Breast epithelium (tissue), 4 donors: Measurements from ENCODE around the gene HBA1. TPM values are rescaled to one million over a fixed set of nuclear protein-coding genes. Genes with fewer than 3 reads are reported as not detected.
"Not testable (repeated sequence)": the region's sequence is repeated elsewhere in the genome, so short reads cannot be mapped to it uniquely, and the experiment has no call there.

Experiments
- DNase-seq, 2 donors: peaks; one replicate each; pipeline ENCODE4 v3.0.0-alpha.2; 2019; ENCODE audit warnings: low spot score in 2 of 2
- H3K27ac ChIP-seq, 2 donors: fragments of 200-600 bp; sonication (generic) in 1 of 2; one replicate each; pipeline ENCODE4 v1.5.1; 2016 to 2019; ENCODE audit warnings: mild to moderate bottlenecking in 1 of 2
- H3K27me3 ChIP-seq, 2 donors: fragments of 200-600 bp; sonication (generic) in 1 of 2; one replicate each; pipeline versions ENCODE4 v1.5.1 to v1.6.0; 2017 to 2019; ENCODE audit warnings: control low read depth in 1 of 2, mild to moderate bottlenecking in 1 of 2
- H3K36me3 ChIP-seq: fragments of 200-600 bp; one replicate; pipeline ENCODE4 v1.5.1; 2019
- H3K4me1 ChIP-seq, 2 donors: fragments of 200-600 bp; sonication (generic); one replicate each; pipeline ENCODE4 v1.5.1; 2016 to 2019; ENCODE audit warnings: control low read depth in 1 of 2
- H3K4me3 ChIP-seq, 3 donors: fragments of 200-600 bp; sonication (generic); 1 replicate in 2 of 3; 2 replicates in 1 of 3; pipeline ENCODE4 v1.5.1; 2016 to 2019; ENCODE audit warnings: mild to moderate bottlenecking in 3 of 3, moderate library complexity in 2 of 3
- H3K9me3 ChIP-seq, 2 donors: fragments of 200-600 bp; sonication (generic) in 1 of 2; one replicate each; pipeline ENCODE4 v1.5.1; 2016 to 2019; ENCODE audit warnings: control low read depth in 1 of 2
- POLR2A ChIP-seq: fragments of 450-650 bp; IDR thresholded peaks from one replicate; pipeline ENCODE4 v1.6.1; 2016; ENCODE audit warnings: antibody characterized with exemption, mild to moderate bottlenecking, moderate library complexity
- POLR2AphosphoS5 ChIP-seq, 3 donors: sonication (generic); formaldehyde crosslinking; IDR thresholded peaks; one replicate each; pipeline ENCODE4 v1.6.1; 2017; ENCODE audit warnings: antibody characterized with exemption in 3 of 3
- intact Hi-C: fragments of 100-400 bp; cut with DNase I; formaldehyde crosslinking; loops from one replicate; pipeline ENCODE4 v1.15.1; 2023; ENCODE audit warnings: low total_unique reads
- total RNA-seq, 3 donors: library from RNA; depleted of rRNA; stranded (reverse); fragments of >200 nt; gene quantifications; one replicate each; pipeline ENCODE4 v1.1.0, GENCODE V29; 2016
- TF ChIP-seq, protein P1 (sequence below), 3 donors: fragments of 450-650 bp; IDR thresholded peaks; one replicate each; pipeline ENCODE4 v1.5.1; 2016 to 2017; ENCODE audit warnings: antibody characterized with exemption in 3 of 3, mild to moderate bottlenecking in 3 of 3, moderate library complexity in 3 of 3

The HBA1 gene
- total RNA-seq, 3 donors from 2014 or later, result 5.6 to 15.2 (median 10.4) TPM

DNA sequence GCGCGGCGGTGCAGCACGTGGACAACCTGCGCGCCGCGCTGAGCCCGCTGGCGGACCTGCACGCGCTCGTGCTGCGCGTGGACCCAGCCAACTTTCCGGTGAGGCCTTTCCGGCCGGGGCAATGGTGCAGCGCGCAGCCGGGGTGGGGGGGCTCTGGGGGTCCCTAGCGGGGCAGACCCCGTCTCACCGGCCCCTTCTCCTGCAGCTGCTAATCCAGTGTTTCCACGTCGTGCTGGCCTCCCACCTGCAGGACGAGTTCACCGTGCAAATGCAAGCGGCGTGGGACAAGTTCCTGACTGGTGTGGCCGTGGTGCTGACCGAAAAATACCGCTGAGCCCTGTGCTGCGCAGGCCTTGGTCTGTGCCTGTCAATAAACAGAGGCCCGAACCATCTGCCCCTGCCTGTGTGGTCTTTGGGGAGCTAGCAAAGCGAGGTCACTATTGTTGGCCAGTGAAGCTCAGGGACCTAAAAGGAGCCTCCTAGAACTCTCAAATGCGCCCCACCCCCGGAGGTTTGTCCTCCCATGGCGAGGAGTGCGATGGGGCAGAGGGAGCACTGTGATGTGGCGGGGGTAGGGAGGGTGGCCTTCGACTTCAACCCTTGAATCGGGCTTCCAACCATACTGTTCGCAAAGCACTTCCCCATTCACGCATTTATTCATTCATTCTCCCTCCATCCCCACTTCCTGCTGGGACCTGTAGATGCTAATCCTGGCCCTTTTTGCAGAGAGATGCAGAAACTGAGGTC is 9.9 kb upstream of the HBA1 start:
- Histone ChIP-seq H3K27me3 (peaks cover 22 to 60% of the 10 kb centered on the region in 2 donors), H3K4me3 (peak overlapping the region in 1 of 3 donors; percentile 64), H3K9me3 (no peaks in the 10 kb centered on the region), H3K36me3 (no peaks in the 10 kb centered on the region), H3K4me1 (peaks cover 6 to 8% of the 10 kb centered on the region in 2 donors), H3K27ac (no peak overlapping the region)
- TF ChIP-seq POLR2A (no peak), POLR2AphosphoS5 (IDR thresholded peaks at IDR 0.05) (no peak)
- TF ChIP-seq, protein P1, sequence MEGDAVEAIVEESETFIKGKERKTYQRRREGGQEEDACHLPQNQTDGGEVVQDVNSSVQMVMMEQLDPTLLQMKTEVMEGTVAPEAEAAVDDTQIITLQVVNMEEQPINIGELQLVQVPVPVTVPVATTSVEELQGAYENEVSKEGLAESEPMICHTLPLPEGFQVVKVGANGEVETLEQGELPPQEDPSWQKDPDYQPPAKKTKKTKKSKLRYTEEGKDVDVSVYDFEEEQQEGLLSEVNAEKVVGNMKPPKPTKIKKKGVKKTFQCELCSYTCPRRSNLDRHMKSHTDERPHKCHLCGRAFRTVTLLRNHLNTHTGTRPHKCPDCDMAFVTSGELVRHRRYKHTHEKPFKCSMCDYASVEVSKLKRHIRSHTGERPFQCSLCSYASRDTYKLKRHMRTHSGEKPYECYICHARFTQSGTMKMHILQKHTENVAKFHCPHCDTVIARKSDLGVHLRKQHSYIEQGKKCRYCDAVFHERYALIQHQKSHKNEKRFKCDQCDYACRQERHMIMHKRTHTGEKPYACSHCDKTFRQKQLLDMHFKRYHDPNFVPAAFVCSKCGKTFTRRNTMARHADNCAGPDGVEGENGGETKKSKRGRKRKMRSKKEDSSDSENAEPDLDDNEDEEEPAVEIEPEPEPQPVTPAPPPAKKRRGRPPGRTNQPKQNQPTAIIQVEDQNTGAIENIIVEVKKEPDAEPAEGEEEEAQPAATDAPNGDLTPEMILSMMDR (IDR thresholded peaks at IDR 0.05), result no peak
- intact Hi-C loops, result no loop called here
- DNase-seq, result no peak

DNA sequence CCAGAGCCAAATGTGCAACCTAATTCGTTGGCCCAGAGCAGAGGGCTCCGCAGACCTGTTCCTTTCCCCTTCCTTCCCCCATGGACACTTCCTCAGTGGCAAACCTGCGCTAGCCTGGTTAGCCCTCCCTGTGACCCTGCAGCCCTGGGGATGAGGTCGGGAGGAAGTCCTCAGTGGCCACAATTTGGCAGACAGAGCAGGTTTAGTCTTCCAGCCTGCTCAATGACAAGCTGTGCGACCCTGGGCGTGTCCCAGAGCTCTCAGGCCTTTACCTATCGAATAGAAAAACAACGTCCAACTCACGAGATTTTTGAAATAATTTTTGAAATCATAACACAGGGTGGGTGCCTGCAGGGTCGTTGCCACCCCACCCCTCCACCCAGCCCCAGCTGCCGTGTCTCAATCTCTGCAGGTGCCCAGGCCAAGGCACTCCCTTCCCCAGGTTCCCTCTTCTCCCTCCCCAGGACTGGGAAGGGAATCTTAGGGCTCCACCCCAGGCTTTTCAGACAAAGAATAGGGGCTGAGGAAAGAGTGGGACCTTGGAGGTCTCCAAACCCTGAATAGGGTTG is 9.3 kb upstream of the HBA1 start:
- Histone ChIP-seq H3K4me3 (no peak overlapping the region), H3K27me3 (peaks cover 22 to 63% of the 10 kb centered on the region in 2 donors), H3K9me3 (no peaks in the 10 kb centered on the region), H3K4me1 (peaks cover 6 to 8% of the 10 kb centered on the region in 2 donors), H3K36me3 (no peaks in the 10 kb centered on the region), H3K27ac (no peak overlapping the region)
- DNase-seq, result no peak
- intact Hi-C loops, result no loop called here
- TF ChIP-seq POLR2A (no peak), POLR2AphosphoS5 (IDR thresholded peaks at IDR 0.05) (no peak)
- TF ChIP-seq, protein P1 (IDR thresholded peaks at IDR 0.05), result no peak

DNA sequence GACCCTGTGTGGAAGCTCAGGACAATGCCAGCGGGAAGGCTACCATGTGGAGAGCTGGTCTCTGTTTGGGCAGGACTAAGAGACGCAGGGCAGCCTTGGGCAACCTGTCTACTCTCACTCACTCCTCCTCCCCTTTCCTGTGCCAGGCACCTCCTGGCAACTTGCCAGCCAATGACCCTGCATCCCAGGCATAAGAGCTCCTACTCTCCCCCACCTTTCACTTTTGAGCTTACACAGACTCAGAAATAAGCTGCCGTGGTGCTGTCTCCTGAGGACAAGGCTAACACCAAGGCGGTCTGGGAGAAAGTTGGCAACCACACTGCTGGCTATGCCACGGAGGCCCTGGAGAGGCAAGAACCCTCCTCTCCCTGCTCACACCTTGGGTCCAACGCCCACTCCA is 8.1 kb upstream of the HBA1 start:
- H3K4me1 ChIP-seq, result peaks cover 6 to 8% of the 10 kb centered on the region in 2 donors
- H3K9me3 ChIP-seq, result no peaks in the 10 kb centered on the region
- no peaks in the 10 kb centered on the region for H3K36me3 ChIP-seq
- TF ChIP-seq, protein P1 (IDR thresholded peaks at IDR 0.05), result no peak
- no peak for TF ChIP-seq POLR2A
- no peak for TF ChIP-seq POLR2AphosphoS5 (IDR thresholded peaks at IDR 0.05)
- no peak overlapping the region for H3K4me3 ChIP-seq
- DNase-seq, result no peak
- no peak overlapping the region for H3K27ac ChIP-seq
- H3K27me3 ChIP-seq, result peaks cover 22 to 66% of the 10 kb centered on the region in 2 donors
- intact Hi-C loops, result no loop called here

DNA sequence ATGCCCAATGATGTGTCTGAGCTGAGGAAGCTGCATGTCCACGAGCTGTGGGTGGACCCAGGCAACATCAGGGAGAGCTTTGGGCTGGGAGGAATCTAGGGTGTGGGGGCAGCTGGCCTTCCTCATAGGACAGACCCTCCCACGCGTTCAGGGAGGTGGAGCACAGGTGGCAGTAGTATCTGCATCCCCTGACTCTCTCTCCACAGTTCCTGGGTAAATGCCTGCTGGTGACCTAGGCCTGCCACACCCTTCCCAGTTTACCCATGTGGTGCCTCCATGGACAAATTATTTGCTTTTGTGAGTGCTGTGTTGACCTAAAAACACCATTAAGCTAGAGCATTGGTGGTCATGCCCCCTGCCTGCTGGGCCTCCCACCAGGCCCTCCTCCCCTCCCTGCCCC is 7.5 kb upstream of the HBA1 start:
- peaks cover 22 to 68% of the 10 kb centered on the region in 2 donors for H3K27me3 ChIP-seq
- H3K4me1 ChIP-seq, result peaks cover 6 to 8% of the 10 kb centered on the region in 2 donors
- H3K27ac ChIP-seq, result no peak overlapping the region
- H3K36me3 ChIP-seq, result no peaks in the 10 kb centered on the region
- intact Hi-C loops, result no loop called here
- TF ChIP-seq POLR2AphosphoS5 (IDR thresholded peaks at IDR 0.05) (no peak), POLR2A (no peak)
- TF ChIP-seq, protein P1 (IDR thresholded peaks at IDR 0.05), result no peak
- no peak for DNase-seq
- H3K9me3 ChIP-seq, result no peaks in the 10 kb centered on the region
- H3K4me3 ChIP-seq, result no peak overlapping the region

DNA sequence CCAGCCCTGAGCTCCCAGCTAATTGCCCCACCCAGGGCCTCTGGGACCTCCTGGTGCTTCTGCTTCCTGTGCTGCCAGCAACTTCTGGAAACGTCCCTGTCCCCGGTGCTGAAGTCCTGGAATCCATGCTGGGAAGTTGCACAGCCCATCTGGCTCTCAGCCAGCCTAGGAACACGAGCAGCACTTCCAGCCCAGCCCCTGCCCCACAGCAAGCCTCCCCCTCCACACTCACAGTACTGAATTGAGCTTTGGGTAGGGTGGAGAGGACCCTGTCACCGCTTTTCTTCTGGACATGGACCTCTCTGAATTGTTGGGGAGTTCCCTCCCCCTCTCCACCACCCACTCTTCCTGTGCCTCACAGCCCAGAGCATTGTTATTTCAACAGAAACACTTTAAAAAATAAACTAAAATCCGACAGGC is 6.4 kb upstream of the HBA1 start:
- H3K4me3 ChIP-seq, H3K27ac ChIP-seq, intact Hi-C loops, H3K4me1 ChIP-seq, H3K36me3 ChIP-seq, DNase-seq, H3K9me3 ChIP-seq: not testable (repeated sequence)
- peaks cover 22 to 74% of the 10 kb centered on the region in 2 donors for H3K27me3 ChIP-seq
